ENCODE measurements around the gene KRTAP12-3. TPM values are rescaled to one million over a fixed set of nuclear protein-coding genes. Genes with fewer than 3 reads are reported as not detected.

Gene KRTAP12-3
- total RNA-seq, 1 experiment from 2014 or later = not detected

GRCh38 chr21:44697811-44698734 lies 40.3 kb downstream of the KRTAP12-3 start:
- CTCF ChIA-PET = no interaction called here
- no TSS peak for BruUV-seq (replicated peaks)
- no peak for TF ChIP-seq CTCF (IDR thresholded peaks at IDR 0.05; ENCODE audit: unreplicated experiment)
- H3K27ac Mint-ChIP-seq (ENCODE audit: unreplicated experiment) = no peak overlapping the region
- H3K36me3 Mint-ChIP-seq (ENCODE audit: insufficient read depth, unreplicated experiment) = no peaks in the 10 kb centered on the region
- H3K9me3 Mint-ChIP-seq (ENCODE audit: low read depth, unreplicated experiment) = peaks cover 2% of the 10 kb centered on the region
- H3K4me3 Mint-ChIP-seq (ENCODE audit: low read depth, unreplicated experiment) = no peak overlapping the region
- DNase-seq = no peak
- peaks cover 14% of the 10 kb centered on the region for H3K4me1 Mint-ChIP-seq (ENCODE audit: low read depth, unreplicated experiment)
- intact Hi-C loops (cut with micrococcal nuclease; ENCODE audit: unreplicated experiment) = no loop called here
- peaks cover 95% of the 10 kb centered on the region for H3K27me3 Mint-ChIP-seq (ENCODE audit: unreplicated experiment)

- Mint-ChIP-seq H3K36me3 (ENCODE audit: insufficient read depth, unreplicated experiment) (no peaks in the 10 kb centered on the region), H3K9me3 (ENCODE audit: low read depth, unreplicated experiment) (no peaks in the 10 kb centered on the region), H3K4me1 (ENCODE audit: low read depth, unreplicated experiment) (peaks cover 14% of the 10 kb centered on the region), H3K4me3 (ENCODE audit: low read depth, unreplicated experiment) (no peak overlapping the region), H3K27me3 (ENCODE audit: unreplicated experiment) (peaks cover 100% of the 10 kb centered on the region), H3K27ac (ENCODE audit: unreplicated experiment) (no peak overlapping the region)
- CTCF ChIA-PET = interaction anchor here (0.7 kb wide), 1 partner anchor 1741 kb away, joined by 6 read pairs; no protein-coding TSS in a partner anchor
- no peak for TF ChIP-seq CTCF (IDR thresholded peaks at IDR 0.05; ENCODE audit: unreplicated experiment)
- BruUV-seq (replicated peaks) = no TSS peak
- no peak for DNase-seq
- intact Hi-C loops (cut with micrococcal nuclease; ENCODE audit: unreplicated experiment) = no loop called here
These were observed 41.8 kb downstream of the KRTAP12-3 start for GRCh38 chr21:44699502-44700001.

- CTCF ChIA-PET = no interaction called here
- no TSS peak for BruUV-seq (replicated peaks)
- H3K27ac Mint-ChIP-seq (ENCODE audit: unreplicated experiment) = no peak overlapping the region
- H3K27me3 Mint-ChIP-seq (ENCODE audit: unreplicated experiment) = peaks cover 100% of the 10 kb centered on the region
- intact Hi-C loops (cut with micrococcal nuclease; ENCODE audit: unreplicated experiment) = no loop called here
- H3K36me3 Mint-ChIP-seq (ENCODE audit: insufficient read depth, unreplicated experiment) = no peaks in the 10 kb centered on the region
- TF ChIP-seq CTCF (IDR thresholded peaks at IDR 0.05; ENCODE audit: unreplicated experiment) = no peak
- H3K9me3 Mint-ChIP-seq (ENCODE audit: low read depth, unreplicated experiment) = no peaks in the 10 kb centered on the region
- peaks cover 14% of the 10 kb centered on the region for H3K4me1 Mint-ChIP-seq (ENCODE audit: low read depth, unreplicated experiment)
- no peak overlapping the region for H3K4me3 Mint-ChIP-seq (ENCODE audit: low read depth, unreplicated experiment)
- DNase-seq = no peak
These were observed 42.6 kb downstream of the KRTAP12-3 start for GRCh38 chr21:44700101-44701022.

- CTCF ChIA-PET = no interaction called here
- Mint-ChIP-seq H3K4me1 (ENCODE audit: low read depth, unreplicated experiment) (peaks cover 14% of the 10 kb centered on the region), H3K4me3 (ENCODE audit: low read depth, unreplicated experiment) (no peak overlapping the region), H3K36me3 (ENCODE audit: insufficient read depth, unreplicated experiment) (no peaks in the 10 kb centered on the region), H3K27ac (ENCODE audit: unreplicated experiment) (no peak overlapping the region), H3K27me3 (ENCODE audit: unreplicated experiment) (peaks cover 100% of the 10 kb centered on the region), H3K9me3 (ENCODE audit: low read depth, unreplicated experiment) (peaks cover 3% of the 10 kb centered on the region)
- BruUV-seq (replicated peaks) = no TSS peak
- no peak for TF ChIP-seq CTCF (IDR thresholded peaks at IDR 0.05; ENCODE audit: unreplicated experiment)
- DNase-seq = no peak
- intact Hi-C loops (cut with micrococcal nuclease; ENCODE audit: unreplicated experiment) = no loop called here
These were observed 43.3 kb downstream of the KRTAP12-3 start for GRCh38 chr21:44701023-44701400.
